CD4-positive, alpha-beta T cell treated with Interleukin-10 for 1 hour (primary cell): ENCODE results near the gene SQOR.

Experiments used
- DNase-seq: peaks from one replicate; pipeline ENCODE4 v3.0.0-alpha.2; 2020

SQOR gene

GRCh38 chr15:45634432-45635190 lies at the start of gene SQOR:
SQOR (plus strand) TSS chr15:45635029; CDS start chr15:45658924, 23,895 bp downstream.
- DNase-seq, result peak; percentile 72

- DNase-seq, result no peak
These were observed 49.6 kb upstream of the SQOR start for GRCh38 chr15:45585069-45585791.

- DNase-seq, result no peak
These were observed 48.7 kb upstream of the SQOR start for GRCh38 chr15:45586125-45586524.

DNA sequence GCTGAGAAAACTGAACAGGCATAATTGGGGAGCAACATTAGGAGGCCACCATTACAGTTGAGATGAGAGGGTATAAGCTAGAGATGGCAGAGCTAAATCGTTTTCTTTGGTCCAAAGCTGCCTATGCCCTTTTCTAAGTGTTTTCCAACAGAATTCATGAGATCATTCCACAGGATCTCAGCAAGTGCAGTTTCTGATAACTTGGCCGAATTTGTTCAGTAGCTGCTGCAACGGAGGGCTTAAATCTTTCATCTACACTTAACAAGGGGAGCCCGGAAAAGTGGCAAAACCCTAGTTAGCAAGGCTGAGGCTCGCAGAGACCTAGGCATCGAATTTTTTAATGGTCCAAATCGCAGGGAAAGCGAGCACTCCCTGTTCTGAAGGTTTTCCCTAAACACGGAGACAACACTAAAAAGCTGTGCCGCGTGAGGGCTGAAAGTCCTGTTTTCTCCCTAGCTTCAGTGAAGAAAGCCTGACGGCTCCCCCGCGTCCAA lies 48.2 kb upstream of the SQOR start:
- DNase-seq, result peak; percentile 11

DNA sequence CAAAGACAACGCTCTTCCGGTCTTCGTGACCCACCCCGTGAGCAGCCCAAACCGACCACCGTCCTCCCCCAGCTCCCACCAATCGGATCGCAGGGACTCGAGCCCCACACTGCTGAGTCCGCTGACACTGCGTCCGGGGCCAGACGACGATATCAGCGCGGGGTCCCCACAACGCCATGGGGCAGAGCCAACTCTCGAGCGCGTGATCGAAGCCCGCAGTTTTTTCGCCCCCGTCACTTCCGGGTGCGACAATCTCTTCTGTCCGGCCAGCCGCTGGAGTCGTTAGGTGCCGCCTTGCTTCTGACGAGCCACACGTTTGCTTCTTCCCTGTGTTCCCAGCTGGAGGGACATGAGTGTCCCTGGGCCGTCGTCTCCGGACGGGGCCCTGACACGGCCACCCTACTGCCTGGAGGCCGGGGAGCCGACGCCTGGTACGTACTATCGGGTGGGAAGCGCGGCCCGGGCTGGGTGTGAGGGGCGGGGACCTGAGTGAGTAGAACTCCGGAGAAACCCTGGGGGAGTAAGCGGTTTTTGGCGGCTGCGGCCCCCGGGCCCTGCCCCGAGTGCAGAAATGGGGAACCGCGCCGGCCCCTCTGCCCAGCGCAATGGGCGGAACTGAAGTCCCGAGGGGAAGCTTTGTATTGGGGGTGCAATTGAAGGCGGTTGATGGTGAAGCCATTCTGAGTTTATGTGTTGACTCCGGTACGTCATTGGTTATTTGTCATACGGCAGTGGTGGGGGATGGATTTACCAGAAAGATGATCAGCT lies 47.5 kb upstream of the SQOR start, which contains the start of gene BLOC1S6:
Gene BLOC1S6 (plus strand): TSS at position 285 of the 768 bp plus-strand sequence. CDS start 65 bp downstream, at position 350.
- peak; percentile 92 for DNase-seq

DNA sequence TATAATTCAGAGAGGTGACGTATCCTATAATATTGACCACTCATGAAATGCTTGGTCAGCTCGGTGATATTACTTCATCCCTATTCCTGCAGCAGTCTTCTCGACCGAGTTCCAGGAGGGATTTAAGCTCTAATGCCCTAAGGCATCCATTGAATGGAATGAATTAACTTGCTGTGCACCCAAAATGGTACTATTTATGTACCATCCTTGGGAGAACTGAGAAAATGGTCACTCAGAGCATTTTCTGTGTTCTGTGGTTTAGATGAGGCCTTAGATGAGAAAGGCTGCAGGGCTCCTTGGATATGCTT lies 47.0 kb upstream of the SQOR start:
- DNase-seq, result no peak

DNA sequence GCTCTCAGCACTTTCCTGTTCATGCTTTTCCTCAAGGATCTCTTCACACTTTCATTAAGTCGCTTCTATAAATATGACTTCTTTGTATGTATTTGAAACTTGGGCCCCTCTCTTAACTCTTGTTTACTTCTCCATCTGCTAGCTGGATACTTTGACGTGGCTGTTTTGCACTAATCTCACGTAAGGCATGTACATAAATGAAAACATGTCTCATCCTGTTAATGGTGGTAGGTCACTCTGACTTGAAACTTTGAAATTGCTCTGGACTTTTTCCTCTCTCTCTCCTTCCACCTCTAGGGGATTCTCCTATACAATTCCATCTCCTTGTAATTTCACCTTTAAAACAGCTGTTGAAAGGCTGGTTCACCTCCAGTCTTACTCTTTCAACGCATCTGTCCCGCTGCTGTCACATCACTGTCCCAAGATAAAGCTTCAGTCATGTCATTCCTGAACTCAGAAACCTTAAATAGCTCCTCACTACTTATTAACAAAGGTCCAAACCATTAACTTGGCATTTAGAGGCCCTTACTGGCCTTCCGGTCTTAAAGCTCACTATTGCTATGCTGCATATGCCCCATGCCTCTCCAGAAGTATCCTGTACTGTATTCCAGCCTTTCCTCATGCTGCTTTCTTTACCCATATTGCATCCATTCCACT lies 46.5 kb upstream of the SQOR start:
- no peak for DNase-seq

- no peak for DNase-seq
These were observed 45.6 kb upstream of the SQOR start for GRCh38 chr15:45589256-45589655.

DNA sequence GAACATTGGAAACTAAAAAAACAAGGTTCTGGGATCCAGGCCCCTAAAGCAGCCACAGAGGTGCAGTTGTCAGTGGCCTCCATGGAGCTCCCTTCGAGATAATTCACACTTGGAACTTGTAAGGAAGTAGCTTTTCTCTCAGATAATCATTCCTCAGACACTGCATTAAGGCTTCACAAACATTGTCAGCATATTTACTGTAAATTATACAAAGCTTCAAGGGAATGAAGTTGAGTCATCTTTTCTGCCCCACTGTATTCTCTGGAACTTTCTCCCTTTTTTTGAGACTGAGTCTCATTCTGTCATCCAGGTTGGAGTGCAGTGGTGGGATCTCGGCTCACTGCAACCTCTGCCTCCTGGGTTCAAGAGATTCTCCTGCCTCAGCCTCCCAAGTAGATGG lies 40.5 kb upstream of the SQOR start:
- DNase-seq, result no peak

DNA sequence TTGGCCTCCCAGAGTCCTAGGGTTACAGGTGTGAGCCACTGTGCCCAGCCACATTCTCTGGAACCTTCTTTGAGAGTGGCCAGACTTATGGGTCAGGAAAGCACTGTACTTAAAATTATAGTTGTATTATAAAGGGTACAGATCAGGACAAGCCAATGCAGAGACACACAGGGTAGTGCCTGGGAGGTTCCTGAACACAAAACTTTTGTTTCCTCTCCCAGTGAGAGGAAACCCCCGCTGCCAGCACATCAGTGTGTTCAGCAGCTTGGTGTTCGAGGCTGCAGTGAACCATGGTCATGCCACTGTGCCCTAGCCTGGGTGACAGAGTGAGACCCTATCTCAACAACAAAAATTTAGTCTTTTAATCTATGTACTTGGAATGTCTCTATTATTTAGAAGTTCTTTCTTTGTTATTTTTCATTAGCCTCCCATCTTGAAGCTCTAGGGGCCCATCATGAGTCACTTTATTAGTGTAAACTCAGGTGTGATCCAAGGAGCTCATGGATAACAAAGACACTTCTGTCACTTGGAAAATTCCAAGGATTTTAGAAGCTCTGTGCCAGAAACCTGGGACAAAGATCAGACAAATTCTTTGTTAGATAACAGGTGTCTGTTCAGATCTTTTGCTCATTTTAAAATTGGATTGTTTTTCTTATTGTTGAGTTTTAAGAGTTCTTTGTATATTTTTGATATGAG lies 39.8 kb upstream of the SQOR start:
- DNase-seq, result no peak

- no peak for DNase-seq
These were observed 30.9 kb upstream of the SQOR start for GRCh38 chr15:45603881-45604280.

GRCh38 chr15:45604326-45604725 lies 30.5 kb upstream of the SQOR start:
- no peak for DNase-seq

GRCh38 chr15:45606413-45606812 lies 28.4 kb upstream of the SQOR start:
- DNase-seq, result no peak

- no peak for DNase-seq
These were observed 28.0 kb upstream of the SQOR start for GRCh38 chr15:45606841-45607240.

DNA sequence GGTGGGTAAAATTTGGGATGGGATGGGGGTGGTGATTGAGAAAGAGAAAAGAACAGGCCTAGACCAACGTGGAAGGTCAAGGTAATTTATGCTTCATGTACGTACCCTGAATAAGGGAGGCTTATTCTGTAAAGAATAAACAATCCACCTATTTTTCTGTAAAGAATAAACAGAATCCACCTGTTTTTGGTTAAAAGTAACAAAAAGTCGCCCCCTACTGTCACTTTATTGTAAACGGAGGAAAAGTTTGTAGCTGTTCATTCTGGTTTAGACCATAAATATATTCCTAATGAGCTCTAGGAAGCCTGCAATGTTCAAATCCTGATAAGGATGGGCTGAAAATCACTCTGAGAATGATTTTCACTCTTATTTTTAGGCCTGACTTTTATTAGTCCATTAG lies 23.5 kb upstream of the SQOR start:
- DNase-seq, result peak; percentile 44

- DNase-seq, result no peak
These were observed 21.9 kb upstream of the SQOR start for GRCh38 chr15:45612790-45613415.

GRCh38 chr15:45616901-45617323 lies 17.9 kb upstream of the SQOR start:
- DNase-seq, result no peak

- no peak for DNase-seq
These were observed 16.0 kb upstream of the SQOR start for GRCh38 chr15:45618813-45619212.

GRCh38 chr15:45628136-45628535 lies 6.7 kb upstream of the SQOR start:
- no peak for DNase-seq

GRCh38 chr15:45630917-45631691 lies 3.7 kb upstream of the SQOR start:
- DNase-seq, result no peak

DNA sequence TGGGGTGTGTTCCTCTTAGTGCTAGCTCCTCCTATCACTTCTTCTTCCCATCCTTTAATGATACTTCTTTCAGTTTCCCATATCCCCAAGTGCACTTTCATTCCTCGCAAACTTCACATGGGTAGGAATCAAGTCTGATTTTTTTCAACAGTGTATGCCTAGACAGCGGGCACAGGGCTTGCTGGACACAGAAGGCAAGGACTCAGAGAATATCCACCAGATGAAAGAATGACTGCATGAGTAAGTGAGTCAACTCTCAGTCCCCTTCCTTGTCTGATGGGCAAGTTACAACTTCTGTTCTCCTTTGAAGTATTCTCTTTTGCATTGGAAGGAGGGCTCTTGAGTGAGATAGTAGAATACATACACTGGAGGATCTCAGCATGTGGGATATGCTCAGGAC lies 3.1 kb upstream of the SQOR start:
- no peak for DNase-seq
